ENCODE results near the gene SLN.

SLN gene

DNA sequence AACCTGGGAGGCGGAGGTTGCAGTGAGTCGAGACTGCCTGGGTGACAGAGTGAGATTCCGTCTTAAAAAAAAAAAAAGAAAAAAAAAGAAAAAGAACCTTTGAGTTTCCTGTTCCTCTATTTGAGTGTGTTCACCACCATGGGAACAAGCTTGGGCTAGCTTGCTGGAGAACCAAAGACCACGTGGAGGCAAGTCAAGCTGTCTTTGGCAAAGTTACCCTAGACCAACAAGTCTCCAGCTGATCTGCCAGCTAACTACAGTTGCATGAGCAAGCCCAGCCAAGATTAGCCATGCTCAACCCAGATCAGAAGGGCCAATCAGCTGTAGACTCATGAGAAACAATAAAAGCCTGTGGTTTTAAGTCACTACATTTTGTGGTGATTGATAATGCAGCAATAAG lies 29.7 kb downstream of the SLN start:
- DNase-seq = no peak

DNA sequence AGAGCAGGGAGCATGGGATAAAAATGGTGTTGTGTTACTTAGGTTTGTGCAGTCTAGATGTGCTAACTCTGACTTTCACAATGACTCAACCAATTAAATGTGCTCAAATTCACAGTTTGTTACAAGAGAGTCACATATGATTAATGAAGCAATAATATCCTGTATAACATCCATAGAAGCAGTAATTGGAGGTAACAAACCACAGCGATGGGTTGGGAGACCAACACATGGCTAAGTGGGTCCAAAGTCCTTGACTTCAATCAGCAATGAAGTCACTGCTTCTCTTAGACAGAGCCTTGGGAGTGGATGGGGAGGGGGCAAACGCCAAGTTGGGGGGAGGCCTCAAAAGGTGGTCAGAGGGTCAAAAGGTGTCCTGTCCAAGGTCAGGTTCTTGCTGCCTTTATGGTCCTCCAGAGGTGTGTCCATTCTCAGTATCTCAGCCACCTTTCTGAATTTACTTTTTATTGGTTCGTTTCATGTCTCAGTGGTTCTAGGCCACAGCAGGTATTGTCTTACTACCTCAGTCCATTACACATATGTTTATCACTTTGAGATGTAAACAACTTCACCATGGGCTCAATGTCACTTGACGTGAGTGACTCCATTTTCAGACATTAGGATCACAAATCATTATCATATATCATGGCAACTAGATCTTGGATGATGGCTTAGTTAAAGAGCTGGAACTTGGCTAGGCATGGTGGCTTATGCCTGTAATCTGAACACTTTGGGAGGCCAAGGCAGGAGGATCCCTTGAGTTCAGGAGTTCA lies 32.4 kb downstream of the SLN start:
- DNase-seq = peak; percentile 17

DNA sequence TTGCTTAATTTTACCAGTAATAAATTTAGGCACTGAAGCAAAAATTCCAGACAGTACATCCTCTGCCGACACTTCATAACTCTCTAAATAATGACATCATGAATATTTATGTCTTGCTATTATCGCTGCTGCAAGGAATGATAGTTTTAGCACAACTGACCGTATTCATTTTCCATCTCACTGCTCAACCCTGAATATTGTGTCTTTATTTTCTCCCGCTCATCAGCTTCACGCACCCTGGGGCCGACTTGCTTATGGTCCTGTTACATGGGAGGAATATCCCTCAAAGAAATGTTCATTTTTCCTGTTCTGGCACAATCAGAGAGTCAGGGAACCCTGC lies 33.3 kb downstream of the SLN start:
- DNase-seq = no peak

DNA sequence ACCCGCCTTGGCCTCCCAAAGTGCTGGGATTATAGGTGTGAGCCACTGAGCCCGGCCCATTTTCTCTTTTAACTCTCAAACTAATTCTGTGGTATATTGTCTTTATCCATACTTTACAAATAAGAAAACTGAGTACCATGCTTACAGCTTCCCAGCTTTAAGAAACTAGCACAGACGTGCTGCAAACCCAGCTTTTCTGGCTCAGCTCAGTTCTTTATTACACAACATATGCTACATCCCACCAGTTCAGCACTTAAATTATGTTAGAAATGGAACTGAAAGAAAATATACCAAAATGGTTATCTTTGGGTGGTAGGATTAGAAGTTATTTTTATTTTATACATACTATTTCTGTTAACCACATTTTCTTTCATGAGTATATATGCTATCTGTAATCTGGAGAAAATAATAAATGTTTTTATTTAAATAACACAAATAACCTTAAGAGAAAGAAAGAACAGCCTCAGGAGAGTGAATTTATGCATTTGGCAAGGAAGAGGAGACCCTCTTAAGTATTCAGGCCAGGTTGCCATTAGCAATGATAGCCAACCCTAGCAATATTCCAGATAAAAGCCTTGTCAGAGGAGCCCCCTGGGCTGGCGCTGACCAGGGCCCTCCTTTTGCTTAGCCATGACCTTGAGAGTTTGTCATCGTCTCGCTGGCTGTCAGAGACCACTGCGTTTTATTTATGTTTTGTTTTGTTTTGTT lies 33.8 kb downstream of the SLN start:
- DNase-seq = no peak

DNA sequence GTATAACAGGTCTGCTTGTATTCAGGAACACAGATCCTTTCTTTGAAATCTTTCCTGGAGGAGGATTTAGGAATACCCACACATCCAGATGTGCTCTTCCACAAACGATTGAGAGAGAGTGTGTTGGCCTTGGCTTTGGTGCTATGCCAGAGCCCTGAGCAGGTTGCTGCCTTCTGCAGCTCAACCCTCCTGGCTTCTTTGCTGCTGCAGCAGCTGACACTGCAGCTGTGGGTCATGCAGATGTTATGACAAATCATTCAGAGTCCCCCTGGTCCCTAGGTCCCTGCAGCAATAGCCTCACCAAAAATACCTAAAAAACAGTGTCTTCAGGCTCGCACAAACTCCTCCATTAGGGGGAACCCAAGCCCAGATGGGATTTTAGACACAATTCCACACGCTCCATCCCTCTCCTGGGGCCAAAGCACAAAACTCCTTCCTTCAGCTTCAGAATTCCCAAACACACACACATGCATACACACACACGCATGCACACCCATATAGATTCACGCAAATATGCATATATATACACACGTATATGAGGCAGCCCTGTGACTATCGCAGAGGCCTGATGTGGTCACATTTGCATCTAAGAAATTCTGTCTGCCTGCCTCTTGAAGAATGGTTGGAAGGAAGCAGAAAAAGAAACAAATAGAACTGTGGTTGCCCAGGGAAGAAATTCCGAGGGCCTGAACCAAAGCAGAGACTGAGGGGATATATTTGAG lies 35.4 kb downstream of the SLN start:
- no peak for DNase-seq

DNA sequence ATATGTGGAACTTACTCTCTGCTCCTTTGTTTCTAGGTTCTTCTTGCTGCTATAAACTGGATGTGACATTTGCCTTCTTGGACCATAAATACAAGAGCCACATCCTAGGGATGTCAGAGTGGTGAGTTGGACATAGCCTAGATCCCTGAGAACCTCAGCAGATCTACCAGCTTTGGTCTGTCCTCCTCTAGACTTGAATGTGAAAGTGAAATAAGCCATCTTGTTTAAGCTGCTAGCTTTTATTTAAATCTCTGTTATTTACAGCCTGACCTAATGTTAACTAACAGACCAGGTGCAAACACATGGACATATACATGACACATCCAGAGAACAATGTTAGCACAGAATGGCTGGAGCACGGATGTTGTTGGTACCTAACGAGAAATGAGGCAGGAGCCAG lies 36.0 kb downstream of the SLN start:
- no peak for DNase-seq

DNA sequence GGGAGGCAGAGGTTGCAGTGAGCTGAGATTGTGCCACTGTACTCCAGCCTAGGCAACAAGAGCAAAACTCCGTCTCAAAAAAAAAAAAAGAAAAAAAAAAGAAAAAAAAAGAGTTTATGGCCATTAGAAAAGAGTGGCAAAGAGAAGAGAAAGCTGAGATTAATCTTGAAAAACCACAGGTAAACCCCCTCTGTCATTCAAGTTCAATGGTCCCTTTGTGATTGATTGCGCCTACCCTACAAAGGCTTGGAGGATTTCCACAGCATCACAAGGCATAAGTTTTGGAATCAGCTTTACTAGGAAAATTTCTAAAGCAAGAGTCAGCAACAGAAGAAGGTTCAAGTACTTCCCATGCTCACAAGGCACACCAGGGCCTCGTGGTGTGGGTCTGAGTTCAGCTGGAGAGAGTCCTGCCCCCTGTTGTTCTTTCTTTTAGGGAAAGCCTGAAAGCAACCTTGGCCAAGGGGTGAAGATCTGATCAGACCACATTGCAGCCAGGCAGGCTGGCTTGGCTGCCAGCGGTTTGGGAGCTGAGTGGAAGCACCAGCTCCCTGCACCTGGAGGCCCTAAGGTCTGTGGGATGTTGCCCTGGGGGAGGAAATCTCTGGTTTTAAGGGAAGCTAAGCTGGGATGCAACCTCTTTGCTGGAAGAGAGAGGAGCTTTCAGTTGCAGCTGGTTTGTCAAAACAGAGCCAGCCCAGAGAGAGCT lies 41.8 kb downstream of the SLN start:
- no peak for DNase-seq

DNA sequence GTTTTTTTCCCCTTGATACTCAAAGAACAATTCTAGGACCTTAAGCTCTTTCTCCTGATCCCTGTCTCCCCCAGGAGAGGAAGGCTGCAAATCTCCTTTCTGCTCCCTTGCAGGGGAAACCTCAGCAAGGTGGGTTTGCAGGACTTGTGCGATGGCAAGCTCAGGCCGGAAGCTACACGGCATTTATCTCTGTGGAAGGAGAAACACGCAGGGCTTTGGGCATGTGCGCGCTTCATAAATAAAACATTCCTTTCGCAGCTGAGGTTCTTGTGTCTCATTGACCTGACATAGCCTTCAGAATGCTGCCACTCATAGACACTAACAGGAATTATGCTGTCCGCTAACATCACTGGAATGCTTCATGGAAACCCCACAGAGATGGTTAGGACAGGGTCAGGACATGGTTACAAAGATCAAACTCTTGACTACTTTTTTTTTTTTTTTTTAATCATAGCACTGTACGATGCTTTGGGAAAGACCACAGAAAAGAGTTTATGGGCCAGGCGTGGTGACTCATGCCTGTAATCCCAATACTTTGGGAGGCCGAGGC lies 42.6 kb downstream of the SLN start:
- DNase-seq = no peak

DNA sequence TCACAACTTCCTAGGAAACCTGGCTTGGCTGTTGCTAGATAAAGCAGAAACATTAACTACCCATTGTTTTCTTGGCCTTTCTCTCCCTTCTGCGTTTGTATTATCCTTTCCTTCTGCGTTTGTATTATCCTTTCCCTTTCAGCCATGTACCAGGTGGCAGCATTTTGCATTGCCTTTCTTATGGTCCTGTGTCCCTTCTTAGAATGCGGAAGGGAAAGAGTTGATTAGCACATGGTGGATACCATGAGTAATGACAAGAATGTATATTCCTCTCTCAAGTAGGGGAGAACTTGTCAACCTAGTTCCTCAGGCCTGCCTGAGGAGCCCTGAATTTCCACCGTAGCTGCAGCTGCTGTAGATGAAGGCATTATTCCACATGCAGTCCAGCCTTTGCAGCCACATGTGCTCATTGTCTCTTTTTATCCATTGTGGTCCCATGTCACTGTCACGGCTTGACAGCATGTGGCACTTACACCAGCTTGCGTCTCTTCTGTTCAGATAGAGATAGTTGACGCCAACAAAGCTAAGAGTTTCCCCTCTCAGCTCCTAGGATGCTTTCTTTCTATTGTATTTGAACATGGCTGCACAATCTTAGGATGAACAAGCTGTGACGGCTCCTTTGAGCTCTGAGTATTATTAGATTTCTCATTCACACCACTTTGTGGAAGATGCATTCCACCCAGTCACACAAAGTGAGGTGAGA lies 44.8 kb downstream of the SLN start:
- DNase-seq = no peak

DNA sequence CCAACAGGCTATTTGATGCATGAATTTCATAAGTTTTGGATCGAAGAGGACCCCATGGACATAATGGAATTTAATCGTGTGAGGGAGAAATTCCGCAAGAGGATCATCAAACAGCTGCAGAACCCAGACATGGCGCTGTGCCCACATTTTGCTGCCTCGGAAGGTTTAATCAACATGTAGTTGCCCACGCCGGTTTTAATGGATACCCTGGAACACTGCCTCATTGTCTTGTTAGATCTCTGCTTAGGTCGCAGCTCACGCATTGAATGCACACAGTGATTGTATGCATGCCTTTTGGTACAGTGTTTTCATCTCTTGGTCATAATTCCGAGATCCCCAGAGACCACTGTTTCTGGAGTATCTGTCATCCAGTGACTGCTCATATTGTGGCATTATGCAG lies 46.8 kb downstream of the SLN start:
- DNase-seq = no peak

DNA sequence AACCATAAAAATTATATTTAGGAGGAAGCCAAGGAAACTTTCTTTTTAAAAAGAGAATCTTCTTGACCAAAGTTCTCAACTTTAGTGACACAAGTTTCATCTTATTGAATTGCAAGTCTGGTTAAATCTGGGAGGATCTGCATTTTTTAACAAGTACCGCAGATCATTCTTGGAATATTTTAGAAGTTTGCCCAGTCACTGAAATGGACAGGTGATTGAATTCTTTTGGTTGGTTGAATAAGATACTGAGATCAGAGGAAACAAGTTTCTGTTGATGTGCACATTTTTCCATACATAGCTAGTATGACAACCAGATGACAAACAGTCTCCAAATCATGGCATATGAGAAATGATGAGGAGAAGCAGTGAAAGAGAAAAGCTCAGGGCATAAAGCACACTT lies 50.2 kb downstream of the SLN start:
- DNase-seq = no peak

DNA sequence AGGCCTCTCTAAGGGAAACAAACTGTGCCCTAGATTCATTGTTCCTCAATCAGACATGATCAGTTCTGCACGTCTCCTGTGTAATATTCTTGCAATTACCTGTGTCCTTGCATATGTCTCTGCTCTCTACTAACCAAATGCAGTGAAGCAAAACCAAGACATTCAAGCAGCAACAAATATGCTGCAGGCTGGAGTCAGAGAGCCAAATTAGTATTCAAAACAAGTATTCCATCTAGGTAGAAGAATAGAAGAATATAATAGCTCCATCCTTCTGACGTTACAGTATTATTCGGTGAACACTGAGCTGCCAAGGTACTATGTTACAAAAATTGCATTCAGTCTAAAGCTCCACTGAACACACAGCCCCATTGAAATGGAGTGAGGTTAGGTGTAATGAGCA lies 51.8 kb downstream of the SLN start:
- DNase-seq = no peak

DNA sequence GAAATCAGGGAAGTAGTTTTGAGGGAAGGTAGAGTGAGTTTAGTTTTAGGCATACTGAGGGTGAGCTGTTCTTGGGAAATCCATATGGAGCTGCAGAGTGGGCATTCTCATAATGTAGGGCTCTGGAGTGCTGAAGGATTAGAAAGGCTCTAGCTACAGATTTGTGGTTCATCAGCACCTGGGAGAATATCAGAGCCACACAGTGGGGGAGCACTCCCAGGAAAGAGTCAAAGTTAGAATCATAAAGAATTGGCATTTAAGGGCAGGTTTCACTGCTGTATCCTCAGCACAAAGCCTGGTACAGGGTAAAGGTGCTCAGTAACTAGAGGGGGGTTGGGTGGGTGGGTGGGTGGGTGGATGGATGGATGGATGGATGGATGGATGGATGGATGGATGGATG lies 52.5 kb downstream of the SLN start:
- no peak for DNase-seq
